H9 (cell line): ENCODE measurements around the gene CADM3. TPM values are rescaled to one million over a fixed set of nuclear protein-coding genes. Genes with fewer than 3 reads are reported as not detected.

Source experiments
- DNase-seq: peaks from one replicate; pipeline ENCODE4 v3.0.0-alpha.2; 2017
- H2AFZ ChIP-seq: one replicate; pipeline ENCODE4 v1.6.1; 2013; ENCODE audit warnings: mild to moderate bottlenecking, low read length, control low read depth, moderate library complexity
- H2AK5ac ChIP-seq: 2 replicates; pipeline ENCODE4 v1.6.1; 2013; ENCODE audit warnings: low read length, control low read depth, mixed read lengths; ENCODE audit not compliant: insufficient read length
- H2BK120ac ChIP-seq: one replicate; pipeline ENCODE4 v1.6.1; 2013; ENCODE audit warnings: low read depth, mild to moderate bottlenecking, low read length, control low read depth, inconsistent platforms; ENCODE audit not compliant: poor library complexity, severe bottlenecking
- H2BK12ac ChIP-seq: 2 replicates; pipeline ENCODE4 v1.6.1; 2013; ENCODE audit warnings: low read length, control low read depth, mixed read lengths, low read depth; ENCODE audit not compliant: insufficient read length
- H2BK15ac ChIP-seq: 2 replicates; pipeline ENCODE4 v1.6.1; 2013; ENCODE audit warnings: low read depth, low read length, control low read depth
- H2BK20ac ChIP-seq: one replicate; pipeline ENCODE4 v1.6.1; 2013; ENCODE audit warnings: low read depth, mild to moderate bottlenecking, low read length, control low read depth, inconsistent platforms; ENCODE audit not compliant: poor library complexity, severe bottlenecking
- H2BK5ac ChIP-seq: 2 replicates; pipeline ENCODE4 v1.6.1; 2013; ENCODE audit warnings: low read length, control low read depth, mixed read lengths; ENCODE audit not compliant: insufficient read length
- H3K14ac ChIP-seq: 2 replicates; pipeline ENCODE4 v1.6.1; 2013; ENCODE audit warnings: low read length, control low read depth; ENCODE audit not compliant: insufficient read depth
- H3K18ac ChIP-seq: 2 replicates; pipeline ENCODE4 v1.6.1; 2013; ENCODE audit warnings: low read depth, mild to moderate bottlenecking, mixed read lengths, low read length, control low read depth; ENCODE audit not compliant: insufficient read length
- H3K23ac ChIP-seq: 2 replicates; pipeline ENCODE4 v1.6.1; 2013; ENCODE audit warnings: low read length, control low read depth, mixed read lengths, low read depth; ENCODE audit not compliant: insufficient read length
- H3K23me2 ChIP-seq: 2 replicates; pipeline ENCODE4 v1.6.1; 2013; ENCODE audit warnings: low read depth, mild to moderate bottlenecking, mixed read lengths, low read length, control low read depth; ENCODE audit not compliant: insufficient read length, poor library complexity, severe bottlenecking
- H3K27ac ChIP-seq: 2 replicates; pipeline ENCODE4 v1.5.1; 2013; ENCODE audit warnings: low read length, control low read depth, mixed read lengths, low read depth; ENCODE audit not compliant: insufficient read length
- H3K27me3 ChIP-seq: 2 replicates; pipeline ENCODE4 v1.6.1; 2013; ENCODE audit warnings: low read length, control low read depth, inconsistent platforms; ENCODE audit not compliant: insufficient read depth
- H3K4ac ChIP-seq: 2 replicates; pipeline ENCODE4 v1.6.1; 2013; ENCODE audit warnings: low read depth, mild to moderate bottlenecking, control low read depth, inconsistent platforms, low read length, moderate library complexity
- H3K4me1 ChIP-seq: 2 replicates; pipeline ENCODE4 v1.6.1; 2013; ENCODE audit warnings: low read length, control low read depth, inconsistent platforms; ENCODE audit not compliant: insufficient read depth
- H3K4me2 ChIP-seq: 2 replicates; pipeline ENCODE4 v1.6.1; 2013; ENCODE audit warnings: low read length, control low read depth, mixed read lengths; ENCODE audit not compliant: insufficient read length, insufficient read depth
- H3K56ac ChIP-seq: 2 replicates; pipeline ENCODE4 v1.6.1; 2013; ENCODE audit warnings: low read depth, mild to moderate bottlenecking, mixed read lengths, low read length, control low read depth; ENCODE audit not compliant: insufficient read length
- H3K79me1 ChIP-seq: 2 replicates; pipeline ENCODE4 v1.6.1; 2013; ENCODE audit warnings: low read depth, mild to moderate bottlenecking, moderate library complexity, low read length, control low read depth, inconsistent platforms; ENCODE audit not compliant: insufficient read depth, poor library complexity, severe bottlenecking
- H3K79me2 ChIP-seq: 2 replicates; pipeline ENCODE4 v1.6.1; 2013; ENCODE audit warnings: low read length, control low read depth, inconsistent platforms; ENCODE audit not compliant: insufficient read depth
- H3K9ac ChIP-seq: 2 replicates; pipeline ENCODE4 v1.6.1; 2013; ENCODE audit warnings: low read length, control low read depth, mixed read lengths; ENCODE audit not compliant: insufficient read length; ENCODE audit errors: extremely low read depth
- H3K9me3 ChIP-seq: one replicate; pipeline ENCODE4 v1.6.1; 2013; ENCODE audit warnings: low read depth, low read length, inconsistent platforms; ENCODE audit not compliant: control insufficient read depth
- H3T11ph ChIP-seq: one replicate; pipeline ENCODE4 v1.6.1; 2013; ENCODE audit warnings: mild to moderate bottlenecking, low read length, control low read depth, inconsistent platforms
- H4K20me1 ChIP-seq: one replicate; pipeline ENCODE4 v1.6.1; 2013; ENCODE audit not compliant: control insufficient read depth, insufficient read length, insufficient read depth
- H4K5ac ChIP-seq: 2 replicates; pipeline ENCODE4 v1.6.1; 2013; ENCODE audit warnings: low read depth, mild to moderate bottlenecking, mixed read lengths, low read length, control low read depth; ENCODE audit not compliant: insufficient read length
- H4K8ac ChIP-seq: replicated peaks from 2 replicates; pipeline ENCODE4 v1.6.1; 2013; ENCODE audit warnings: low read length, control low read depth, mixed read lengths, low read depth; ENCODE audit not compliant: insufficient read length
- H4K91ac ChIP-seq: 2 replicates; pipeline ENCODE4 v1.6.1; 2013; ENCODE audit warnings: low read depth, mild to moderate bottlenecking, moderate library complexity, mixed read lengths, low read length, control low read depth; ENCODE audit not compliant: insufficient read length
- H3K27ac Mint-ChIP-seq, 3 experiments: 2 replicates in 2 of 3; 3 replicates in 1 of 3; pipeline ENCODE4 v1.8.0; 2020 to 2021; ENCODE audit warnings: mixed read lengths in 3 of 3, mild to moderate bottlenecking in 1 of 3, moderate library complexity in 1 of 3
- H3K27me3 Mint-ChIP-seq: 2 replicates; pipeline ENCODE4 v1.8.0; 2021; ENCODE audit warnings: low read depth, mild to moderate bottlenecking, moderate library complexity, mixed read lengths
- H3K36me3 Mint-ChIP-seq, 3 experiments: 2 replicates in 2 of 3; 3 replicates in 1 of 3; pipeline ENCODE4 v1.8.0; 2020 to 2021; ENCODE audit warnings: low read depth in 3 of 3, mixed read lengths in 3 of 3; ENCODE audit not compliant: insufficient read depth in 1 of 3
- H3K4me1 Mint-ChIP-seq, 2 experiments: 2 replicates each; pipeline ENCODE4 v1.8.0; 2020; ENCODE audit warnings: mixed read lengths in 2 of 2
- H3K4me3 Mint-ChIP-seq, 2 experiments: 2 replicates in 1 of 2; 3 replicates in 1 of 2; pipeline ENCODE4 v1.8.0; 2020 to 2021; ENCODE audit warnings: mild to moderate bottlenecking in 2 of 2, mixed read lengths in 2 of 2, moderate library complexity in 1 of 2
- H3K9me3 Mint-ChIP-seq, 2 experiments: 2 replicates in 1 of 2; 3 replicates in 1 of 2; pipeline ENCODE4 v1.8.0; 2020; ENCODE audit warnings: mild to moderate bottlenecking in 2 of 2, mixed read lengths in 2 of 2, moderate library complexity in 1 of 2
- WGBS: extraction: QIAGEN DNeasy Blood & Tissue Kit; methylation state at CpG from one replicate; pipeline ENCODE4 v1.1.7; 2013; ENCODE audit warnings: missing lambda C conversion rate, low lambda C conversion rate, mixed read lengths; ENCODE audit not compliant: insufficient read length; ENCODE audit errors: extremely low coverage; 5-methylcytosine and 5-hydroxymethylcytosine counted together
- total RNA-seq: library from RNA; stranded (reverse); gene quantifications from 2 replicates; pipeline ENCODE4 v1.2.1, GENCODE V29; 2021
- TF ChIP-seq, protein P1 (sequence below): fragments of 200-600 bp; sonication (generic); conservative IDR thresholded peaks from 3 replicates; pipeline ENCODE4 v1.8.0; 2021; ENCODE audit warnings: antibody characterized with exemption, mild to moderate bottlenecking

The CADM3 gene
- total RNA-seq, 1 experiment from 2014 or later, result 5.6 TPM

DNA sequence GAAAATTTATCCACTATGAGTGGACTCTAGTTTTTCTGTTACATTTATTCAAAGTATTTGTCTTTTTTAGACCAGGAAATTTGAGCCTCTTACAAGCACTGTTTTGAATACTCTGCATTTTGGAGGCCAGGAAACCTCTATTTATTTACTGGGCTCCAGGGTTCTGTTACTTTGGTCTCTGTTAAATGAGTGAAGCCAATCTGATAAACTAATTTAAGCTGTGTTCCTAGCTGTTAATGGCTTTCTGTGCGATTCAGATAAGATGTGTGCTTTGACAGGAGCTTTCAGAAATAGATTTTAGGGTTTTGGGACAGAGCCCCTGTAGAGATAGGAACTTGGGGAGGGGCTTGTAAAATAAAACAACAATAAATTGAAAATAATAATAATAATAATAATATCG lies 57.1 kb downstream of the CADM3 start:
- no peak overlapping the region for H2AFZ ChIP-seq
- H2BK12ac ChIP-seq, result no peak overlapping the region
- H3K56ac ChIP-seq, result no peak overlapping the region
- TF ChIP-seq, protein P1, sequence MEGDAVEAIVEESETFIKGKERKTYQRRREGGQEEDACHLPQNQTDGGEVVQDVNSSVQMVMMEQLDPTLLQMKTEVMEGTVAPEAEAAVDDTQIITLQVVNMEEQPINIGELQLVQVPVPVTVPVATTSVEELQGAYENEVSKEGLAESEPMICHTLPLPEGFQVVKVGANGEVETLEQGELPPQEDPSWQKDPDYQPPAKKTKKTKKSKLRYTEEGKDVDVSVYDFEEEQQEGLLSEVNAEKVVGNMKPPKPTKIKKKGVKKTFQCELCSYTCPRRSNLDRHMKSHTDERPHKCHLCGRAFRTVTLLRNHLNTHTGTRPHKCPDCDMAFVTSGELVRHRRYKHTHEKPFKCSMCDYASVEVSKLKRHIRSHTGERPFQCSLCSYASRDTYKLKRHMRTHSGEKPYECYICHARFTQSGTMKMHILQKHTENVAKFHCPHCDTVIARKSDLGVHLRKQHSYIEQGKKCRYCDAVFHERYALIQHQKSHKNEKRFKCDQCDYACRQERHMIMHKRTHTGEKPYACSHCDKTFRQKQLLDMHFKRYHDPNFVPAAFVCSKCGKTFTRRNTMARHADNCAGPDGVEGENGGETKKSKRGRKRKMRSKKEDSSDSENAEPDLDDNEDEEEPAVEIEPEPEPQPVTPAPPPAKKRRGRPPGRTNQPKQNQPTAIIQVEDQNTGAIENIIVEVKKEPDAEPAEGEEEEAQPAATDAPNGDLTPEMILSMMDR, result no peak
- H3K36me3 Mint-ChIP-seq, result no peaks in the 10 kb centered on the region
- no peak overlapping the region for H3K23ac ChIP-seq
- no peaks in the 10 kb centered on the region for H3K79me1 ChIP-seq
- no peak overlapping the region for H3K4me2 ChIP-seq
- peaks cover 2 to 5% of the 10 kb centered on the region in 2 experiments; a peak in 1 of 4 replicates for H3K4me1 Mint-ChIP-seq
- no peak overlapping the region for H3K9ac ChIP-seq
- H3K4ac ChIP-seq, result no peak overlapping the region
- DNase-seq, result no peak
- no peak overlapping the region for H3K14ac ChIP-seq
- no peak overlapping the region for H2BK15ac ChIP-seq
- no peaks in the 10 kb centered on the region for H3K4me1 ChIP-seq
- no peak overlapping the region for H2BK20ac ChIP-seq
- no peaks in the 10 kb centered on the region for H3K27me3 ChIP-seq
- no peaks in the 10 kb centered on the region for H3K9me3 ChIP-seq
- no peak overlapping the region for H4K8ac ChIP-seq
- H3K79me2 ChIP-seq, result no peaks in the 10 kb centered on the region
- H2BK120ac ChIP-seq, result no peak overlapping the region
- no peaks in the 10 kb centered on the region for H4K20me1 ChIP-seq
- no peak overlapping the region for H3K18ac ChIP-seq
- no peak overlapping the region for H4K91ac ChIP-seq
- no peak overlapping the region for H3K27ac ChIP-seq
- no peak overlapping the region for H3T11ph ChIP-seq
- no peak overlapping the region for H3K27ac Mint-ChIP-seq
- no peak overlapping the region for H3K4me3 Mint-ChIP-seq
- no peak overlapping the region for H4K5ac ChIP-seq
- peaks cover 5% of the 10 kb centered on the region for H3K27me3 Mint-ChIP-seq
- H2BK5ac ChIP-seq, result no peak overlapping the region
- no peaks in the 10 kb centered on the region for H3K23me2 ChIP-seq
- no peaks in the 10 kb centered on the region for H3K9me3 Mint-ChIP-seq
- WGBS, result no CpG with 5 or more reads among the region's 2 CpGs
- no peak overlapping the region for H2AK5ac ChIP-seq
